Ectodermal cell (in vitro differentiated cells): Measurements from ENCODE around the gene LSM12.
"Not testable (repeated sequence)": the region's sequence is repeated elsewhere in the genome, so short reads cannot be mapped to it uniquely, and the experiment has no call there.

Experiments
- H3K27ac ChIP-seq: 2 replicates; pipeline ENCODE4 v1.7.0; 2013; ENCODE audit warnings: mild to moderate bottlenecking, low read depth, low read length; ENCODE audit not compliant: insufficient read depth, poor library complexity, severe bottlenecking
- H3K27me3 ChIP-seq: 2 replicates; pipeline ENCODE4 v1.7.0; 2013; ENCODE audit warnings: mild to moderate bottlenecking, low read length; ENCODE audit not compliant: insufficient read depth, control insufficient read depth, poor library complexity, severe bottlenecking
- H3K36me3 ChIP-seq: one replicate; pipeline ENCODE4 v1.7.0; 2013; ENCODE audit warnings: low read length; ENCODE audit not compliant: control insufficient read depth, insufficient read depth
- H3K4me1 ChIP-seq: one replicate; pipeline ENCODE4 v1.7.0; 2013; ENCODE audit warnings: low read length; ENCODE audit not compliant: control insufficient read depth, insufficient read depth
- H3K4me3 ChIP-seq: 2 replicates; pipeline ENCODE4 v1.7.0; 2013; ENCODE audit warnings: low read depth, low read length, control low read depth; ENCODE audit not compliant: insufficient read depth
- H3K9me3 ChIP-seq: 2 replicates; pipeline ENCODE4 v1.7.0; 2013; ENCODE audit warnings: mild to moderate bottlenecking, low read length, moderate library complexity; ENCODE audit not compliant: control insufficient read depth
- WGBS, 2 experiments: methylation state at CpG; one replicate each; pipeline ENCODE4 v1.1.7; 2013; ENCODE audit warnings: missing lambda C conversion rate in 2 of 2; 5-methylcytosine and 5-hydroxymethylcytosine counted together

The LSM12 gene

DNA sequence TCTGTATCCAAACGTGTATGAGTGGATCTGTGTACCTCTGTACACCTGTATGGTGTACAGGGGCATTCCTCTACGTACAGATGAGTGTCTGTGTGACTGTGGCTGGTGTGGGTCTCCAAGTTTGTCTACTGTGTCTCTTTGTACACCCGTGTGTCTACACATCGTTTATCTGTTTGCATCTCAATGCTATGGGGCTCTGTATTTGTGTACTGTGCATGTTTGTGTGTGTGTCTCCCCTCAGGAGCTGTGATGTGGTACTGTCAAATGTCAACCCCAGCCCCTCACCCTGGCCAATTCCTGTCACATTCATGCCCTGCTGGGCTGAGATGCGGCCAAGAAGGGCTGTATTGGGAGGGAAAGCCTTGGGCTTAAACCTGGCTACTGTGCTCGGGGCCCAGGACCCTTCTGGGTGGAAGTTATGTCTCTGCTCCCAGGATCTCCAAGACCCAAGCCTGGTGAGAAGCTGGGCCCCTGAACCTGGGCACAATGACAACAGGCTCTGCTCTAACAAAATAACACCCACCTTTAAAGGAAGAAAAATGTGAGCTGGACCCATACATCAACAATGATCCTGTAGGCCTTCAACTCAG lies 65.5 kb downstream of the LSM12 start:
- no peak overlapping the region for H3K4me3 ChIP-seq
- no peak overlapping the region for H3K27ac ChIP-seq
- H3K27me3 ChIP-seq: peaks cover 35% of the 10 kb centered on the region
- H3K9me3 ChIP-seq: no peaks in the 10 kb centered on the region
- peaks cover 13% of the 10 kb centered on the region for H3K4me1 ChIP-seq
- WGBS, 2 experiments: 88 to 89% methylated on average over 6 of the region's 6 CpGs
- no peaks in the 10 kb centered on the region for H3K36me3 ChIP-seq

DNA sequence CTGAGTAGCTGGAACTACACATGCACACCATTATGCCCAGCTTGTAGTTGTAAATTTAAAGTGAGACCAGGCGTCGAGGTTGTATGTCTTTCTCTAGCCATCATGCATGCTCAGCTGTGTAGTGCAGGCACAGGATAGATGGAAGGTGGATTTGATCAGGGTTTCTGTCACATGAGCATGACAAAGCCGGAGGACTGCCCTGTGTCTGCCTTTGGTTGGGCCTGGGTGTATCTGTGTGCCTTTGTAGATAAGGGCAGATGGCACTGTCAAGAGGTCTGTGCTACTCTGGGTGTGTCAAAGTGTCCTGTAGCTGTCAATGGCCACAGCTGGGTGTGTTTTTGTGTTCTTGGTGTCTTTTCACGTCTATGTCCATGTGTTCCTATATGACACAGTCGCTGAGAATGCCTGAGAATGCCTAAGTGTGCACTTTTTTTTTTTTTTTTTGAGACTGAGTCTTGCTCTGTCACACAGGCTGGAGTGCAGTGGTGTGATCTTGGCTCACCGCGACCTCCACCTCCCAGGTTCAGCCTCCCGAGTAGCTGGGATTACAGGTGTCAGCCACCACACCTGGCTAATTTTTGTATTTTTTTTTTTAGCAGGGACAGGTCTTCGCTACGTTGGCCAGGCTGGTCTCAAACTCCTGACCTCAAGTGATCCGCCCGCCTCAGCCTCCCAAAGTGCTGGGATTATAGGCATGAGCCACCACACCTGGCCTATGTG lies 66.2 kb downstream of the LSM12 start:
- no peak overlapping the region for H3K27ac ChIP-seq
- no peak overlapping the region for H3K4me3 ChIP-seq
- 91% methylated on average over 12 of the region's 12 CpGs for WGBS, 2 experiments
- peaks cover 7% of the 10 kb centered on the region for H3K4me1 ChIP-seq
- no peaks in the 10 kb centered on the region for H3K9me3 ChIP-seq
- H3K36me3 ChIP-seq: no peaks in the 10 kb centered on the region
- peaks cover 29% of the 10 kb centered on the region for H3K27me3 ChIP-seq

DNA sequence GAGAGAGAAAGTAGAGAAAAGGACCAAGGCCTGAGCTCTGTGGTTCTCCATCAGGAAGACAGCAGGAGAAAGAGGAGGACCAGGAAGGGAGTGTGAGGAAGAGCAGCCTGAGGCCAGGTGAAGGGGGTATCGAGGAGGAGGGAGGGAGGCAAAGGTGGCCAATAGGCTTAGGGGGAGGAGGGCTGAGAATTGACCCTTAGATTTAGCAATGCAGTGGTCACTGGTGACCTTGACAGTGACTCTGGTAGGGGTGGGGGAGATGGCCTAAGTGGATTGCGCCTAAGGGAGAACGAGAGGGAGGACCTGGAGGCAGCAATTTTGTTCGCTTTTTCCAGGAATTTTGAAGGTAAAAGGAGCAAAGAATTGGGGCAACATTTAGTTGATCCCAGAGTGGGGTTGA lies 67.4 kb downstream of the LSM12 start:
- Histone ChIP-seq H3K27me3 (peaks cover 24% of the 10 kb centered on the region), H3K4me3 (no peak overlapping the region), H3K9me3 (no peaks in the 10 kb centered on the region), H3K27ac (no peak overlapping the region), H3K36me3 (no peaks in the 10 kb centered on the region), H3K4me1 (no peaks in the 10 kb centered on the region)
- 85 to 93% methylated on average over 4 of the region's 4 CpGs for WGBS, 2 experiments

DNA sequence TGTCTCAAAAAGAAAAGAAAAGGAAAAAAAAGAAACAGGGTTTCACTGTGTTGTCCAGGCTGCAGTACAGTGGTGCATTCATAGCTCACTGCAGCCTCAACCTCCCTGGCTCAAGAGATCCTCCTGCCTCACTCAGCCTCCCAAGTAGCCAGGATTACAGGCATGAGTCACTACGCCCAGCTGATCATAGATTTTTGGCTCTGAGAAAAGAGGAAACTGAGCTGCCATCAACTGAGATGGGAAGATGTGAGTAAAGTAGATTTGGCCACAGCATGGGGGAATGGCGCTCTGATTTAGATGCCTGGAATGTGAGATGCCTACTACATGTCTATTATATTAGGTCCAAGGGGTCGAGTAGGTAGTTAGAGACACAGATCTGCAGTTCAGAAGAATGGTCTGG lies 67.9 kb downstream of the LSM12 start:
- 89 to 92% methylated on average over 3 of the region's 3 CpGs for WGBS, 2 experiments
- H3K4me3 ChIP-seq: no peak overlapping the region
- H3K36me3 ChIP-seq: no peaks in the 10 kb centered on the region
- no peaks in the 10 kb centered on the region for H3K9me3 ChIP-seq
- H3K27me3 ChIP-seq: peaks cover 22% of the 10 kb centered on the region
- no peaks in the 10 kb centered on the region for H3K4me1 ChIP-seq
- H3K27ac ChIP-seq: no peak overlapping the region

DNA sequence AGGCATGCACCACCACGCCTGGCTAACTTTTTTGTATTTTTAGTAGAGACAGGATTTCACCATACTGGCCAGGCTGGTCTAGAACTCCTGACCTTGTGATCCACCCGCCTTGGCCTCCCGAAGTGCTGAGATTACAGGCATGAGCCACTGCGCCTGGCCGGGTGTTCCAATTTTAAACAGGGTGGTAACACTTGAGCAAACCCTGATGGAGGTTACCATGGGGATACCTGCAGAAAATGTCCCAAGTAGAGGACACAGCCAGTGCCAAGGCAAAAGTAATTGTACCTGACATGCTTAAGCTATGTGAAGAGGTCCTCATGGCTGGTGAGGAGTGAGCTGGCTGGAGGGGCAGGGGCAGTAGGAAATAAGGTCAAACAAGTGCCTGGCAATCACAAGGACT lies 69.3 kb downstream of the LSM12 start:
- H3K36me3 ChIP-seq, H3K9me3 ChIP-seq, H3K4me3 ChIP-seq, H3K27ac ChIP-seq, H3K4me1 ChIP-seq: not testable (repeated sequence)
- 94% methylated on average over 5 of the region's 5 CpGs for WGBS, 2 experiments
- peaks cover 11% of the 10 kb centered on the region for H3K27me3 ChIP-seq

- peak overlapping the region; percentile 29 for H3K4me3 ChIP-seq
- 41 to 44% methylated on average over 10 to 12 of the region's 12 CpGs for WGBS, 2 experiments
These were observed 71.4 kb downstream of the LSM12 start for GRCh38 chr17:43995150-43995471.

GRCh38 chr17:43994272-43995149 lies 72.0 kb downstream of the LSM12 start:
- no peaks in the 10 kb centered on the region for H3K9me3 ChIP-seq
- H3K27ac ChIP-seq: no peak overlapping the region
- H3K27me3 ChIP-seq: peaks cover 11% of the 10 kb centered on the region
- peak overlapping the region; percentile 29 for H3K4me3 ChIP-seq
- H3K36me3 ChIP-seq: no peaks in the 10 kb centered on the region
- WGBS, 2 experiments: 24 to 25% methylated on average over 52 of the region's 52 CpGs
- no peaks in the 10 kb centered on the region for H3K4me1 ChIP-seq

More at GRCh38 chr17:43995150-43995471, 71.4 kb downstream of the LSM12 start:
- Histone ChIP-seq H3K27me3 (peaks cover 11% of the 10 kb centered on the region), H3K9me3 (no peaks in the 10 kb centered on the region), H3K27ac (no peak overlapping the region), H3K36me3 (no peaks in the 10 kb centered on the region), H3K4me1 (no peaks in the 10 kb centered on the region)

DNA sequence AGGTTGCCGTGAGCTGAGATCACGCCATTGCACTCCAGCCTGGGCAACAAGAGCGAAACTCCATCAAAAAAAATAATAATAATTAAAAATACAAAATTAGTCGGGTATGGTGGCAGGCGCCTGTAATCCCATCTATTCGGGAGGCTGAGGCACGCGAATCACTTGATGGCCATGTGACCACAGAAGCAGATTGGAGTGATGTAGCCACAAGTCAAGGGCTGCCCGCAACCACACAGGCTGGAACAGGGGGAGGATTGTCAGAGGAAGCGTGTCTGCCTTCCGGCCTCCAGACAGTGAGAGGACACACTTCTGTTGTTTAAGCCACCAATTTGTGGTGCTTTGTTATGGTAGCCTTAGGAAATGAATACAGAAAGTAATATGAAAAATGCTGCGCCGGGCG lies 73.8 kb downstream of the LSM12 start:
- peaks cover 11% of the 10 kb centered on the region for H3K27me3 ChIP-seq
- peaks cover 2% of the 10 kb centered on the region for H3K4me1 ChIP-seq
- no peak overlapping the region for H3K4me3 ChIP-seq
- H3K9me3 ChIP-seq: no peaks in the 10 kb centered on the region
- H3K36me3 ChIP-seq: no peaks in the 10 kb centered on the region
- no peak overlapping the region for H3K27ac ChIP-seq
- 92 to 95% methylated on average over 13 to 14 of the region's 14 CpGs for WGBS, 2 experiments

GRCh38 chr17:43988301-43988700 lies 78.2 kb downstream of the LSM12 start:
- no peaks in the 10 kb centered on the region for H3K9me3 ChIP-seq
- H3K27me3 ChIP-seq: peaks cover 11% of the 10 kb centered on the region
- WGBS, 2 experiments: 94 to 97% methylated on average over 9 of the region's 9 CpGs
- H3K36me3 ChIP-seq: no peaks in the 10 kb centered on the region
- no peak overlapping the region for H3K27ac ChIP-seq
- H3K4me1 ChIP-seq: peaks cover 14% of the 10 kb centered on the region
- H3K4me3 ChIP-seq: no peak overlapping the region
